Measurements from ENCODE around the gene TOM1.

DNA sequence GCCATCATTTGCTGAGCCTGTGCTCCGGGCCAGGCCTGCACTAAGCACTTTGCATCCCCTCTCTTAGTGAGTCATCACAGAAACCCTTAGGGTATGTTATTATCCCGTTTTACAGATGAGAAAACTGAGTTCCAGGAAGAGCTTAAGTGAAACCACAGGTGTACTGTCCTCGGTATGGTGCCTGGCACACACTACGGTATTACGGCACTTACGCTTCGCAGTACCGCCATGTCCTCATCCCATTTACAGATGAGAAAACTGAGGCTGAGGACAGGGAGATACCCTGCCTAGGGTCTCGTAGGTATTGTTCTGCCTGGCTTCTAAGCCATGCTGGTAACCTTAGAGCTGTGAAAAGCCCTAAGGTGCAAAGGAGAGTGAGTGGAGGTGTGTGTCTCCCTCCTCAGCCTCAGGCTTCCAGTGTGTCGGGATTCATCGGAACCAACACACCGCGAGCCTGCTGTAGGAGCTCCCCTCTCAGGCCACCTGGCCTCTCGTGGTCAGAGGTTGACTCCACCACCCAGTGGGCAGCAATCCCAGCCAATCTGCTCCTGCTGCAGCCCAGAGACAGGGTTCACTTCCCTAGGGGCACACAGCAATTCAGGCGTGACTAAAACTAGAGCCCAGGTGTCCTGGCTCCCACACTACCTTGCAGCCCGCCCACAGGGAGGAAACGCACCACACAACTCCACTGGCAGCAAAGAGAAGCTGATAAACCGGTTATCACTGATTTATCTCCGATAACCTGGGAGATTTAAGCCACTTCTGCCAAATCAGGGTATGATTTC lies 41.6 kb downstream of the TOM1 start:
- TF ChIP-seq, protein P1, sequence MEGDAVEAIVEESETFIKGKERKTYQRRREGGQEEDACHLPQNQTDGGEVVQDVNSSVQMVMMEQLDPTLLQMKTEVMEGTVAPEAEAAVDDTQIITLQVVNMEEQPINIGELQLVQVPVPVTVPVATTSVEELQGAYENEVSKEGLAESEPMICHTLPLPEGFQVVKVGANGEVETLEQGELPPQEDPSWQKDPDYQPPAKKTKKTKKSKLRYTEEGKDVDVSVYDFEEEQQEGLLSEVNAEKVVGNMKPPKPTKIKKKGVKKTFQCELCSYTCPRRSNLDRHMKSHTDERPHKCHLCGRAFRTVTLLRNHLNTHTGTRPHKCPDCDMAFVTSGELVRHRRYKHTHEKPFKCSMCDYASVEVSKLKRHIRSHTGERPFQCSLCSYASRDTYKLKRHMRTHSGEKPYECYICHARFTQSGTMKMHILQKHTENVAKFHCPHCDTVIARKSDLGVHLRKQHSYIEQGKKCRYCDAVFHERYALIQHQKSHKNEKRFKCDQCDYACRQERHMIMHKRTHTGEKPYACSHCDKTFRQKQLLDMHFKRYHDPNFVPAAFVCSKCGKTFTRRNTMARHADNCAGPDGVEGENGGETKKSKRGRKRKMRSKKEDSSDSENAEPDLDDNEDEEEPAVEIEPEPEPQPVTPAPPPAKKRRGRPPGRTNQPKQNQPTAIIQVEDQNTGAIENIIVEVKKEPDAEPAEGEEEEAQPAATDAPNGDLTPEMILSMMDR (IDR thresholded peaks at IDR 0.05; ENCODE audit: insufficient read depth, low read depth, low read length) = no peak
- TF ChIP-seq EZH2 (IDR thresholded peaks at IDR 0.05; ENCODE audit: insufficient read depth, low read length) = no peak
